Measurements from ENCODE around the gene GHRHR. TPM values are rescaled to one million over a fixed set of nuclear protein-coding genes. Genes with fewer than 3 reads are reported as not detected.
A peak's percentile ranks its signal among the peaks of the same experiment; 100 is the strongest.

The GHRHR gene
- total RNA-seq, 1 experiment from 2014 or later, result not detected

GRCh38 chr7:30984359-30985107 is 20.8 kb downstream of the GHRHR start:
- DNase-seq (ENCODE audit: low read depth), result peak; percentile 86

DNA sequence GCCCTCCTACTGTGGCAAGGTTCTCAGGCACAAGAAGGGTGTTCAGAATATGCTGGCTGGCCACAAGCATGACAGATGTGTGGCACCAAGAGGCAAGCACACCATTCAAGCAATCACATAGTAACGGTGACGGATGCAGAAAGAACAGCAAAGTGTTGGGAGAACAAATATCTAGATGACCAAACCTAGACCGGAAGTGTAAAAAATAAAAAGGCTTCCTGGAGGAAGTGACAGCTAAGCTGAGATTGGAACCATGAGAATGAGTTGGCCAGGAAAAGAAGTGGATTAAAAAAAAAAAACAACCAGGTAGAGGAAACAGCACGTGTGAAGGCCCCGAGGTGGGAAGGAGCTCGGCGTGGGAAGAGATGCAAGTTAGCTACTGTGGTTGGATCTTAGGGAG is 22.0 kb downstream of the GHRHR start:
- DNase-seq (ENCODE audit: low read depth), result no peak

GRCh38 chr7:30986331-30986730 is 22.6 kb downstream of the GHRHR start:
- DNase-seq (ENCODE audit: low read depth), result no peak

- DNase-seq (ENCODE audit: low read depth), result no peak
These were observed 23.0 kb downstream of the GHRHR start for GRCh38 chr7:30986738-30987137.

DNA sequence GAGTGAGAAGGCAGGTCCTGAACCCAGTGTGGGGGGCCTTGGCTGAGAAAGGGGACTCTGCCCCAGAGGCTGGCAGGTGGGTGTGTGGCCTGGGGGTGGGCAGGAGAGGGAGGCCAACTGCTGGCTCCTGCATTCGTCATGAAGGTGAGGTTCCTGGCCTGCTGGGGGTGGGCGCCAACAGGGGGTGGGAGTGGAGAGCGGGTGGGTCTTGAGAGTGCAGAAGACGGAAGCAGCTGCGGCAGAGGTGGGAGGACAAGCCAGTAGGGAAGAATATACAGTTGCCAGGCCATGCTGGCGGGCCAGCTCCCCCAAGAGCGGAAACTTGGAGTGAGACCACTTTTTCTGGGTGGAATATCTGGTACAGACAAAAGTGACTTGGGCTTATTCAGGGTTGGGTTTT is 23.4 kb downstream of the GHRHR start:
- DNase-seq (ENCODE audit: low read depth), result no peak

GRCh38 chr7:30987936-30988335 is 24.2 kb downstream of the GHRHR start:
- DNase-seq (ENCODE audit: low read depth), result no peak

- peak; percentile 57 for DNase-seq (ENCODE audit: low read depth)
These were observed 24.7 kb downstream of the GHRHR start for GRCh38 chr7:30988351-30989005.

GRCh38 chr7:30989008-30989823 is 25.5 kb downstream of the GHRHR start:
- DNase-seq (ENCODE audit: low read depth), result no peak

- DNase-seq (ENCODE audit: low read depth), result no peak
These were observed 26.3 kb downstream of the GHRHR start for GRCh38 chr7:30989824-30990672.

GRCh38 chr7:30990673-30991170 is 27.0 kb downstream of the GHRHR start:
- DNase-seq (ENCODE audit: low read depth), result no peak

DNA sequence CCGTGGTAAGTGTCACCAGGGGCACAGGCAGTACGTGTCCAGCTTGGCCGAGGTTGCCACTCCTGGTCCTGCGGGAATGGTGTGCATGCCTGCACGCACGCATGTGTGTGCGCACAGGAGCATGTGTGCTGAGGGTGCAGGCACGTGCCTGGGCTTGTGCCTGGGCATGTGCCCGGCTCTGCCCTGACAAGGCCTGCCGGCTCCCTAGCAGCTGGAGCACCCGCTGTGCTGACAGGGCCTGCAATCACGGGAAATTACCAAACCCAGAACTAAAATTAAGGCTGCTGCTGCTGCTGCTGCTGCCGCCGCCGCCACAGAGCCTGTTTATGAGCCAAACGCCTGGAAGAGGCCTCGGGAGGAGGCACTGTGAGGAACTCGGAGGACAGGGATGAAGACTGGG is 28.7 kb downstream of the GHRHR start:
- no peak for DNase-seq (ENCODE audit: low read depth)

DNA sequence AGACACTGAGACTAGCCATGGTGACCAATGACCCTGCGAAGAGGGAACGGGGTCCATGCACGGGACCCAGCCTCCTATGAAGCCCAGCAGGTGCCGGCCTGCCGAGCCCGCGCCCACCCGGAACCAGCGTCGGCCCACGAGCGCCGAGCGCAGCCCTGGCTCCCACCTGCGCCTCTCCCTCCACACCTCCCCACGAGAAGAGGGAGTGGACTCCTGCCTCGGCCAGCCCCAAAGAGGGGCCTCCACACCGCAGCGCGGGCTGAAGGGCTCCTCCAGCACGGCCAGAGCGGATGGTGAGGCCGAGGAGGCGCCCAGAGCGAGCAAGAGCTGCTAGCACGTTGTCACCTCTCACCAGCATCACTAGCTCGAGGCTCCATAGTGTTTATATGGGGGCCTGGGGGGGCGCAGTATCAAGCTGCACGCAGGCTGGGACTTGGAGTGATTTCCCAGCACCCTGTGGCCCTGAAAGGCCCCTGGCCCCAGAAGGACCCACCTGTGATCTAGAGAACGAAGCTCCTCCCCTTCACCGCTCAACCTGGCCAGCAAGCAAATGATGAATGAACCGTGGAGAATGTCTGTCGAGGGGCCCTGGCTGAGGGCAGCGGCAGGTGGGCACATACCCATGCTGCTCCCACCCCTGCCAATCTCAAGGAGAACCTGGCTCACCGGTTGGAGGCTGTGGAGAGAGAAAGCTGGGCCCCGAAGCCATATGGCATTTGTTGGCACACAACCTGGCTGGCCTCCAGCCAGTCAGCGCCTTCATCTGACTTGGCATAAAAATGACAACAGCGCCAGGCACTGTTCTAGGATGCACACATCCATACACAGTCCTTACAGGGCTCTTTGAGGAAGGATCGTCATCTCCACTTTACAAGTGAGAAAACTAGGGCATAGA is 30.7 kb downstream of the GHRHR start:
- no peak for DNase-seq (ENCODE audit: low read depth)

- no peak for DNase-seq (ENCODE audit: low read depth)
These were observed 31.8 kb downstream of the GHRHR start for GRCh38 chr7:30995536-30995935.

DNA sequence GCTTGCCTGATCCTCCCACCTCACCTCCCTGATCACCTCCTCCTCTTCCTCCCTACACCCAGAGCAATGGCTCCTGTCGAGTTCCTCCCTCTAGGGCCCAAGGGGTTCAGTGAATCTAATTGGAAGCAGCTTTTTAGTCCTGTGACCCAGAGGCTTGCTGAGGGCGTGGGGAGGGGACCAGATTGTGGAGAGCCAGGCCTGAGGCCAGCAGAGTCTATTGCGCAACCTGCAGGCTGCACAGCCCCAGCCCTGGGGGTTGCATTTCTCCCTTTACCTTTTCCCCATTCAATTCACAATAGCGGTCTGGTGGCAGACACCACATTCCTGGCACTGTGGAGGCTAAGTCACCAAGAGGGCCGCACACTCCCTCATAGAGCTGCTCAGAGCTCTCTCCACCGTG is 32.5 kb downstream of the GHRHR start:
- DNase-seq (ENCODE audit: low read depth), result no peak

GRCh38 chr7:30996883-30997282 is 33.1 kb downstream of the GHRHR start:
- DNase-seq (ENCODE audit: low read depth), result no peak

- DNase-seq (ENCODE audit: low read depth), result no peak
These were observed 33.6 kb downstream of the GHRHR start for GRCh38 chr7:30997316-30997715.

DNA sequence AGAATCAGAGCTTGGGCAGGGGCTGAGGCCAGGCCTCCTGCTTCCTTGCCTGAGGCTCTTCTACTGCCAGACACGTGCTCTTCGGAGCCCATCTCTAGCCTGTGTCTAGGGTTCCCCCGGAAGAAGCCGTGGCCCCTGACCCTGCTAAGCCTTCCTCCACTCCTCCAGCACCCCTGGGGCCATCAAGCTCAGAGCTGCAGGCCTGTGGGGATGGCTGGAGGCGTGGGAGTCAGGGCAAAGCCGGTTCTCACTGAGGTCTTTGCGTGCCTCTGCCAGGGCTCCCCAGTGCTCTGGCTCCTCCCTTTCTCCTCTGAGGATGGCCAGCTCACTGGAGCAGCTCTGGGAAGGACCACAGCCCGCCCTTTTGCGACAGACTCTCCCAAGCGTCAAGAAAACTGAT is 34.4 kb downstream of the GHRHR start:
- no peak for DNase-seq (ENCODE audit: low read depth)

DNA sequence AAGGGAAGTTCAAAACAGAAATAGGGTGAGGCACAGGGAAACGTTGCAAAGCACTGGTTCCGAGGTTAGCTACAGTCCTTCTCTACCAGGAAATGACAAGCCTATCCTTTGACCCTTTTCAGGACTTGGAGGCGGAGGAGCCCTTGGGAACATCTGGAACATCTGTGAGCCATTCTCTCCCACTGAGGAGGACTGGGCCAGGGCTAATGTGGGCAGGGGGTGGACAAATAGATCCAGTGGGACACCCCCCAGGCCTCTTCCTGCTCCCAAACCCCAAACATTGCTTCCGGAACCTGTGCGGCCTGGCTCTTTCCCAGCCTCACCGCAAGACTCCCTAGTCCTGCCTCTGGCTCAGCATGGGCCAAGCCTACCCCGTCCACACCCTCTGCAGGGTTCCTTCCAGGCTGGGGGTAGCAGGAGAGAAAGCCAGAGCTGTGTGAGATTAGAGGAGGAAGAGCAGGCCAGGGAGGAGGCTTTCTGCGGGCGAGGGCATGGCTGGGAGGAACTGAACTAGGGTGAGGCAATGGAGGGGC is 36.5 kb downstream of the GHRHR start:
- DNase-seq (ENCODE audit: low read depth), result peak; percentile 68

GRCh38 chr7:31000779-31001178 is 37.0 kb downstream of the GHRHR start:
- no peak for DNase-seq (ENCODE audit: low read depth)

DNA sequence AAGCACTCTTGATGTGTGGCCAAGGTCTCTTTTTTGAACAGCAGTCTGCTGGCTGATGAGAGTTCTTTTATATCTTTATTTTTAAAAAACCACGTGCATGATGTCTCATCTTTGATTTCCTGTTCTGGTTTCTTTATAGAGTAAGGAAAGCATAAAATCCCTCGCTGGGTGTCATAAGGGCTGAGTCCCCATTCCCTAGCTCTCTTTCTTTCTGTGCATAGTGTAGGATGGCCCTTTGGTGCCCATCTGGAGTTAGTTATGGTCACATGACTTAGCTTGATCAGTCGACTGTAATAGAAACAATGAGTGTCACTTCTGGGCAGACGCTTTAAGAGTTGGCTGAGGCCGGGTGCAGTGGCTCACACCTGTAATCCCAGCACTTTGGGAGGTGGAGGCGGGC is 38.5 kb downstream of the GHRHR start:
- peak; percentile 37 for DNase-seq (ENCODE audit: low read depth)
